ENCODE measurements around the gene CAPN13. TPM values are rescaled to one million over a fixed set of nuclear protein-coding genes. Genes with fewer than 3 reads are reported as not detected.
A peak's percentile ranks its signal among the peaks of the same experiment; 100 is the strongest.

Gene CAPN13
- total RNA-seq, 1 experiment from 2014 or later: not detected

- no peaks in the 10 kb centered on the region for H3K36me3 Mint-ChIP-seq (ENCODE audit: insufficient read depth, unreplicated experiment)
- TF ChIP-seq CTCF (IDR thresholded peaks at IDR 0.05; ENCODE audit: unreplicated experiment): no peak
- intact Hi-C loops (cut with micrococcal nuclease): no loop called here
- no peak overlapping the region for H3K4me3 Mint-ChIP-seq (ENCODE audit: unreplicated experiment)
- H3K27ac Mint-ChIP-seq (ENCODE audit: low read depth, unreplicated experiment): no peak overlapping the region
- no peaks in the 10 kb centered on the region for H3K9me3 Mint-ChIP-seq (ENCODE audit: unreplicated experiment)
- BruUV-seq (replicated peaks): no TSS peak
- CTCF ChIA-PET: no interaction called here
- H3K27me3 Mint-ChIP-seq (ENCODE audit: insufficient read depth, unreplicated experiment): peaks cover 33% of the 10 kb centered on the region
- H3K4me1 Mint-ChIP-seq (ENCODE audit: insufficient read depth, unreplicated experiment): peaks cover 7% of the 10 kb centered on the region
- peak; percentile 35 for DNase-seq (ENCODE audit: unreplicated experiment)
- POLR2A ChIA-PET: no interaction called here
These were observed 51.1 kb downstream of the CAPN13 start for GRCh38 chr2:30756051-30756719.

- ChIA-PET POLR2A (interaction anchor here (1.0 kb wide), 1 partner anchor 11 kb away, joined by 3 read pairs; no protein-coding TSS in a partner anchor), CTCF (no interaction called here)
- intact Hi-C loops (cut with micrococcal nuclease): no loop called here
- no TSS peak for BruUV-seq (replicated peaks)
- peaks cover 36% of the 10 kb centered on the region for H3K27me3 Mint-ChIP-seq (ENCODE audit: insufficient read depth, unreplicated experiment)
- no peak overlapping the region for H3K4me3 Mint-ChIP-seq (ENCODE audit: unreplicated experiment)
- no peak overlapping the region for H3K27ac Mint-ChIP-seq (ENCODE audit: low read depth, unreplicated experiment)
- H3K9me3 Mint-ChIP-seq (ENCODE audit: unreplicated experiment): no peaks in the 10 kb centered on the region
- no peaks in the 10 kb centered on the region for H3K36me3 Mint-ChIP-seq (ENCODE audit: insufficient read depth, unreplicated experiment)
- DNase-seq (ENCODE audit: unreplicated experiment): no peak
- no peak for TF ChIP-seq CTCF (IDR thresholded peaks at IDR 0.05; ENCODE audit: unreplicated experiment)
- peaks cover 7% of the 10 kb centered on the region for H3K4me1 Mint-ChIP-seq (ENCODE audit: insufficient read depth, unreplicated experiment)
These were observed 53.6 kb downstream of the CAPN13 start for GRCh38 chr2:30753630-30754029.

GRCh38 chr2:30752811-30753210, 54.4 kb downstream of the CAPN13 start:
- POLR2A ChIA-PET: no interaction called here
- DNase-seq (ENCODE audit: unreplicated experiment): no peak
- peaks cover 36% of the 10 kb centered on the region for H3K27me3 Mint-ChIP-seq (ENCODE audit: insufficient read depth, unreplicated experiment)
- H3K4me3 Mint-ChIP-seq (ENCODE audit: unreplicated experiment): no peak overlapping the region
- no peak overlapping the region for H3K27ac Mint-ChIP-seq (ENCODE audit: low read depth, unreplicated experiment)
- no peaks in the 10 kb centered on the region for H3K9me3 Mint-ChIP-seq (ENCODE audit: unreplicated experiment)
- no TSS peak for BruUV-seq (replicated peaks)
- TF ChIP-seq CTCF (IDR thresholded peaks at IDR 0.05; ENCODE audit: unreplicated experiment): no peak
- CTCF ChIA-PET: no interaction called here
- intact Hi-C loops (cut with micrococcal nuclease): no loop called here
- no peaks in the 10 kb centered on the region for H3K36me3 Mint-ChIP-seq (ENCODE audit: insufficient read depth, unreplicated experiment)
- H3K4me1 Mint-ChIP-seq (ENCODE audit: insufficient read depth, unreplicated experiment): peaks cover 7% of the 10 kb centered on the region

GRCh38 chr2:30747206-30747605, 60.0 kb downstream of the CAPN13 start:
- no TSS peak for BruUV-seq (replicated peaks)

More at GRCh38 chr2:30747206-30747605, 60.0 kb downstream of the CAPN13 start:
- Mint-ChIP-seq H3K4me1 (ENCODE audit: insufficient read depth, unreplicated experiment) (no peaks in the 10 kb centered on the region), H3K4me3 (ENCODE audit: unreplicated experiment) (no peak overlapping the region), H3K27me3 (ENCODE audit: insufficient read depth, unreplicated experiment) (peaks cover 14% of the 10 kb centered on the region), H3K27ac (ENCODE audit: low read depth, unreplicated experiment) (no peak overlapping the region), H3K9me3 (ENCODE audit: unreplicated experiment) (no peaks in the 10 kb centered on the region), H3K36me3 (ENCODE audit: insufficient read depth, unreplicated experiment) (no peaks in the 10 kb centered on the region)
- ChIA-PET CTCF (interaction anchor here (1.5 kb wide), 1 partner anchor 33 kb away, joined by 4 read pairs; no protein-coding TSS in a partner anchor), POLR2A (no interaction called here)
- DNase-seq (ENCODE audit: unreplicated experiment): no peak
- TF ChIP-seq CTCF (IDR thresholded peaks at IDR 0.05; ENCODE audit: unreplicated experiment): no peak
- intact Hi-C loops (cut with micrococcal nuclease): no loop called here
